ENCODE data around the gene COL18A1.

DNA sequence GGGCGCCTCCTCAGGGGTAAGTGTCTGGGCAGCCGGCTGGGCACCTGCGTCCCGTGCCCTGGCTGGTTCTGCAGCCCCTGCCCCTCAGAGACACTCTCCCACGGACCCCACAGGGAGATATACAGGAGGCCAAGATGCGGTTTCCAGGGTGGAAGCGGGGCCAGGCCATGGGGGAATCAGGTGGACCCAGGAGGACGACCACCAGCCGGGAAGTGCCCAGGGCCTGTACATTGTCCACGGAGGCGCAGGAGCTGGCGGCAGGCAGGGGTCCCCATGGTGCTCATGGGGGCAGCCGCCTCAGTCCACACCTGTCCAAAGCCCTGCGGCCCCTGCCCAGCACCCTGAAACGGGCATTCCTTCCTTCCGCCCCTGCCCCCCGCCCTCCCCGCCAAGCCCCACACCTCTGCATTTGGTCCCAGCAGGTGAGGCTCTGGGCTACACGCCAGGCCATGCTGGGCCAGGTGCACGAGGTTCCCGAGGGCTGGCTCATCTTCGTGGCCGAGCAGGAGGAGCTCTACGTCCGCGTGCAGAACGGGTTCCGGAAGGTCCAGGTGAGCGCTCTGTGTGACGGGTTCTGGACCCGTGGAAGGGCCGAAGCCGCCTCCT, 100.6 kb downstream of the COL18A1 start:
- TF ChIP-seq, protein P1, sequence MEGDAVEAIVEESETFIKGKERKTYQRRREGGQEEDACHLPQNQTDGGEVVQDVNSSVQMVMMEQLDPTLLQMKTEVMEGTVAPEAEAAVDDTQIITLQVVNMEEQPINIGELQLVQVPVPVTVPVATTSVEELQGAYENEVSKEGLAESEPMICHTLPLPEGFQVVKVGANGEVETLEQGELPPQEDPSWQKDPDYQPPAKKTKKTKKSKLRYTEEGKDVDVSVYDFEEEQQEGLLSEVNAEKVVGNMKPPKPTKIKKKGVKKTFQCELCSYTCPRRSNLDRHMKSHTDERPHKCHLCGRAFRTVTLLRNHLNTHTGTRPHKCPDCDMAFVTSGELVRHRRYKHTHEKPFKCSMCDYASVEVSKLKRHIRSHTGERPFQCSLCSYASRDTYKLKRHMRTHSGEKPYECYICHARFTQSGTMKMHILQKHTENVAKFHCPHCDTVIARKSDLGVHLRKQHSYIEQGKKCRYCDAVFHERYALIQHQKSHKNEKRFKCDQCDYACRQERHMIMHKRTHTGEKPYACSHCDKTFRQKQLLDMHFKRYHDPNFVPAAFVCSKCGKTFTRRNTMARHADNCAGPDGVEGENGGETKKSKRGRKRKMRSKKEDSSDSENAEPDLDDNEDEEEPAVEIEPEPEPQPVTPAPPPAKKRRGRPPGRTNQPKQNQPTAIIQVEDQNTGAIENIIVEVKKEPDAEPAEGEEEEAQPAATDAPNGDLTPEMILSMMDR (IDR thresholded peaks at IDR 0.05; ENCODE audit: low read depth, low read length, missing input control): no peak
- TF ChIP-seq JUND (IDR thresholded peaks at IDR 0.05): no peak
- TF ChIP-seq YY1 (IDR thresholded peaks at IDR 0.05): no peak
- no peak for TF ChIP-seq EGR1 (IDR thresholded peaks at IDR 0.05; ENCODE audit: low read depth in 2 of 2)
- TF ChIP-seq, protein P2, sequence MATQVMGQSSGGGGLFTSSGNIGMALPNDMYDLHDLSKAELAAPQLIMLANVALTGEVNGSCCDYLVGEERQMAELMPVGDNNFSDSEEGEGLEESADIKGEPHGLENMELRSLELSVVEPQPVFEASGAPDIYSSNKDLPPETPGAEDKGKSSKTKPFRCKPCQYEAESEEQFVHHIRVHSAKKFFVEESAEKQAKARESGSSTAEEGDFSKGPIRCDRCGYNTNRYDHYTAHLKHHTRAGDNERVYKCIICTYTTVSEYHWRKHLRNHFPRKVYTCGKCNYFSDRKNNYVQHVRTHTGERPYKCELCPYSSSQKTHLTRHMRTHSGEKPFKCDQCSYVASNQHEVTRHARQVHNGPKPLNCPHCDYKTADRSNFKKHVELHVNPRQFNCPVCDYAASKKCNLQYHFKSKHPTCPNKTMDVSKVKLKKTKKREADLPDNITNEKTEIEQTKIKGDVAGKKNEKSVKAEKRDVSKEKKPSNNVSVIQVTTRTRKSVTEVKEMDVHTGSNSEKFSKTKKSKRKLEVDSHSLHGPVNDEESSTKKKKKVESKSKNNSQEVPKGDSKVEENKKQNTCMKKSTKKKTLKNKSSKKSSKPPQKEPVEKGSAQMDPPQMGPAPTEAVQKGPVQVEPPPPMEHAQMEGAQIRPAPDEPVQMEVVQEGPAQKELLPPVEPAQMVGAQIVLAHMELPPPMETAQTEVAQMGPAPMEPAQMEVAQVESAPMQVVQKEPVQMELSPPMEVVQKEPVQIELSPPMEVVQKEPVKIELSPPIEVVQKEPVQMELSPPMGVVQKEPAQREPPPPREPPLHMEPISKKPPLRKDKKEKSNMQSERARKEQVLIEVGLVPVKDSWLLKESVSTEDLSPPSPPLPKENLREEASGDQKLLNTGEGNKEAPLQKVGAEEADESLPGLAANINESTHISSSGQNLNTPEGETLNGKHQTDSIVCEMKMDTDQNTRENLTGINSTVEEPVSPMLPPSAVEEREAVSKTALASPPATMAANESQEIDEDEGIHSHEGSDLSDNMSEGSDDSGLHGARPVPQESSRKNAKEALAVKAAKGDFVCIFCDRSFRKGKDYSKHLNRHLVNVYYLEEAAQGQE (IDR thresholded peaks at IDR 0.05): no peak

Measured in liver (tissue), 3 donors.